H9 (cell line): ENCODE measurements around the gene NSMCE4A. TPM values are rescaled to one million over a fixed set of nuclear protein-coding genes. Genes with fewer than 3 reads are reported as not detected.
A peak's percentile ranks its signal among the peaks of the same experiment; 100 is the strongest.

Source experiments
- DNase-seq: peaks from one replicate; pipeline ENCODE4 v3.0.0-alpha.2; 2017
- H2AFZ ChIP-seq: one replicate; pipeline ENCODE4 v1.6.1; 2013; ENCODE audit warnings: mild to moderate bottlenecking, low read length, control low read depth, moderate library complexity
- H2AK5ac ChIP-seq: 2 replicates; pipeline ENCODE4 v1.6.1; 2013; ENCODE audit warnings: low read length, control low read depth, mixed read lengths; ENCODE audit not compliant: insufficient read length
- H2BK120ac ChIP-seq: one replicate; pipeline ENCODE4 v1.6.1; 2013; ENCODE audit warnings: low read depth, mild to moderate bottlenecking, low read length, control low read depth, inconsistent platforms; ENCODE audit not compliant: poor library complexity, severe bottlenecking
- H2BK12ac ChIP-seq: 2 replicates; pipeline ENCODE4 v1.6.1; 2013; ENCODE audit warnings: low read length, control low read depth, mixed read lengths, low read depth; ENCODE audit not compliant: insufficient read length
- H2BK15ac ChIP-seq: 2 replicates; pipeline ENCODE4 v1.6.1; 2013; ENCODE audit warnings: low read depth, low read length, control low read depth
- H2BK20ac ChIP-seq: one replicate; pipeline ENCODE4 v1.6.1; 2013; ENCODE audit warnings: low read depth, mild to moderate bottlenecking, low read length, control low read depth, inconsistent platforms; ENCODE audit not compliant: poor library complexity, severe bottlenecking
- H2BK5ac ChIP-seq: 2 replicates; pipeline ENCODE4 v1.6.1; 2013; ENCODE audit warnings: low read length, control low read depth, mixed read lengths; ENCODE audit not compliant: insufficient read length
- H3K14ac ChIP-seq: 2 replicates; pipeline ENCODE4 v1.6.1; 2013; ENCODE audit warnings: low read length, control low read depth; ENCODE audit not compliant: insufficient read depth
- H3K18ac ChIP-seq: 2 replicates; pipeline ENCODE4 v1.6.1; 2013; ENCODE audit warnings: low read depth, mild to moderate bottlenecking, mixed read lengths, low read length, control low read depth; ENCODE audit not compliant: insufficient read length
- H3K23ac ChIP-seq: 2 replicates; pipeline ENCODE4 v1.6.1; 2013; ENCODE audit warnings: low read length, control low read depth, mixed read lengths, low read depth; ENCODE audit not compliant: insufficient read length
- H3K23me2 ChIP-seq: 2 replicates; pipeline ENCODE4 v1.6.1; 2013; ENCODE audit warnings: low read depth, mild to moderate bottlenecking, mixed read lengths, low read length, control low read depth; ENCODE audit not compliant: insufficient read length, poor library complexity, severe bottlenecking
- H3K27ac ChIP-seq: 2 replicates; pipeline ENCODE4 v1.5.1; 2013; ENCODE audit warnings: low read length, control low read depth, mixed read lengths, low read depth; ENCODE audit not compliant: insufficient read length
- H3K27me3 ChIP-seq: 2 replicates; pipeline ENCODE4 v1.6.1; 2013; ENCODE audit warnings: low read length, control low read depth, inconsistent platforms; ENCODE audit not compliant: insufficient read depth
- H3K4ac ChIP-seq: 2 replicates; pipeline ENCODE4 v1.6.1; 2013; ENCODE audit warnings: low read depth, mild to moderate bottlenecking, control low read depth, inconsistent platforms, low read length, moderate library complexity
- H3K4me1 ChIP-seq: 2 replicates; pipeline ENCODE4 v1.6.1; 2013; ENCODE audit warnings: low read length, control low read depth, inconsistent platforms; ENCODE audit not compliant: insufficient read depth
- H3K4me2 ChIP-seq: 2 replicates; pipeline ENCODE4 v1.6.1; 2013; ENCODE audit warnings: low read length, control low read depth, mixed read lengths; ENCODE audit not compliant: insufficient read length, insufficient read depth
- H3K56ac ChIP-seq: 2 replicates; pipeline ENCODE4 v1.6.1; 2013; ENCODE audit warnings: low read depth, mild to moderate bottlenecking, mixed read lengths, low read length, control low read depth; ENCODE audit not compliant: insufficient read length
- H3K79me1 ChIP-seq: 2 replicates; pipeline ENCODE4 v1.6.1; 2013; ENCODE audit warnings: low read depth, mild to moderate bottlenecking, moderate library complexity, low read length, control low read depth, inconsistent platforms; ENCODE audit not compliant: insufficient read depth, poor library complexity, severe bottlenecking
- H3K79me2 ChIP-seq: 2 replicates; pipeline ENCODE4 v1.6.1; 2013; ENCODE audit warnings: low read length, control low read depth, inconsistent platforms; ENCODE audit not compliant: insufficient read depth
- H3K9ac ChIP-seq: 2 replicates; pipeline ENCODE4 v1.6.1; 2013; ENCODE audit warnings: low read length, control low read depth, mixed read lengths; ENCODE audit not compliant: insufficient read length; ENCODE audit errors: extremely low read depth
- H3K9me3 ChIP-seq: one replicate; pipeline ENCODE4 v1.6.1; 2013; ENCODE audit warnings: low read depth, low read length, inconsistent platforms; ENCODE audit not compliant: control insufficient read depth
- H3T11ph ChIP-seq: one replicate; pipeline ENCODE4 v1.6.1; 2013; ENCODE audit warnings: mild to moderate bottlenecking, low read length, control low read depth, inconsistent platforms
- H4K20me1 ChIP-seq: one replicate; pipeline ENCODE4 v1.6.1; 2013; ENCODE audit not compliant: control insufficient read depth, insufficient read length, insufficient read depth
- H4K5ac ChIP-seq: 2 replicates; pipeline ENCODE4 v1.6.1; 2013; ENCODE audit warnings: low read depth, mild to moderate bottlenecking, mixed read lengths, low read length, control low read depth; ENCODE audit not compliant: insufficient read length
- H4K8ac ChIP-seq: replicated peaks from 2 replicates; pipeline ENCODE4 v1.6.1; 2013; ENCODE audit warnings: low read length, control low read depth, mixed read lengths, low read depth; ENCODE audit not compliant: insufficient read length
- H4K91ac ChIP-seq: 2 replicates; pipeline ENCODE4 v1.6.1; 2013; ENCODE audit warnings: low read depth, mild to moderate bottlenecking, moderate library complexity, mixed read lengths, low read length, control low read depth; ENCODE audit not compliant: insufficient read length
- H3K27ac Mint-ChIP-seq, 3 experiments: 2 replicates in 2 of 3; 3 replicates in 1 of 3; pipeline ENCODE4 v1.8.0; 2020 to 2021; ENCODE audit warnings: mixed read lengths in 3 of 3, mild to moderate bottlenecking in 1 of 3, moderate library complexity in 1 of 3
- H3K27me3 Mint-ChIP-seq: 2 replicates; pipeline ENCODE4 v1.8.0; 2021; ENCODE audit warnings: low read depth, mild to moderate bottlenecking, moderate library complexity, mixed read lengths
- H3K36me3 Mint-ChIP-seq, 3 experiments: 2 replicates in 2 of 3; 3 replicates in 1 of 3; pipeline ENCODE4 v1.8.0; 2020 to 2021; ENCODE audit warnings: low read depth in 3 of 3, mixed read lengths in 3 of 3; ENCODE audit not compliant: insufficient read depth in 1 of 3
- H3K4me1 Mint-ChIP-seq, 2 experiments: 2 replicates each; pipeline ENCODE4 v1.8.0; 2020; ENCODE audit warnings: mixed read lengths in 2 of 2
- H3K4me3 Mint-ChIP-seq, 2 experiments: 2 replicates in 1 of 2; 3 replicates in 1 of 2; pipeline ENCODE4 v1.8.0; 2020 to 2021; ENCODE audit warnings: mild to moderate bottlenecking in 2 of 2, mixed read lengths in 2 of 2, moderate library complexity in 1 of 2
- H3K9me3 Mint-ChIP-seq, 2 experiments: 2 replicates in 1 of 2; 3 replicates in 1 of 2; pipeline ENCODE4 v1.8.0; 2020; ENCODE audit warnings: mild to moderate bottlenecking in 2 of 2, mixed read lengths in 2 of 2, moderate library complexity in 1 of 2
- CTCF ChIP-seq: fragments of 200-600 bp; sonication (generic); conservative IDR thresholded peaks from 3 replicates; pipeline ENCODE4 v1.8.0; 2021; ENCODE audit warnings: antibody characterized with exemption, mild to moderate bottlenecking
- WGBS: extraction: QIAGEN DNeasy Blood & Tissue Kit; methylation state at CpG from one replicate; pipeline ENCODE4 v1.1.7; 2013; ENCODE audit warnings: missing lambda C conversion rate, low lambda C conversion rate, mixed read lengths; ENCODE audit not compliant: insufficient read length; ENCODE audit errors: extremely low coverage; 5-methylcytosine and 5-hydroxymethylcytosine counted together
- total RNA-seq: library from RNA; stranded (reverse); gene quantifications from 2 replicates; pipeline ENCODE4 v1.2.1, GENCODE V29; 2021

Gene NSMCE4A
- total RNA-seq, 1 experiment from 2014 or later, result 59.0 TPM

GRCh38 chr10:122019414-122019975, 44.5 kb upstream of the NSMCE4A start:
- Histone ChIP-seq H2BK5ac (no peak overlapping the region), H3K79me2 (no peaks in the 10 kb centered on the region), H3K9ac (no peak overlapping the region), H3K23me2 (no peaks in the 10 kb centered on the region), H3K56ac (no peak overlapping the region), H3K4me1 (no peaks in the 10 kb centered on the region), H3K9me3 (no peaks in the 10 kb centered on the region), H4K91ac (no peak overlapping the region), H2AK5ac (no peak overlapping the region), H2BK15ac (no peak overlapping the region), H4K5ac (no peak overlapping the region), H3K14ac (peak overlapping the region; percentile 23), H3K79me1 (no peaks in the 10 kb centered on the region), H4K20me1 (no peaks in the 10 kb centered on the region), H2BK120ac (no peak overlapping the region), H3T11ph (no peak overlapping the region), H2BK12ac (no peak overlapping the region), H3K18ac (peak overlapping the region; percentile 46), H3K23ac (no peak overlapping the region), H2BK20ac (no peak overlapping the region), H3K27ac (no peak overlapping the region), H4K8ac (no peak overlapping the region), H3K4ac (no peak overlapping the region), H2AFZ (peak overlapping the region; percentile 42), H3K4me2 (no peak overlapping the region), H3K27me3 (no peaks in the 10 kb centered on the region)
- peaks cover 26 to 31% of the 10 kb centered on the region in 2 experiments for H3K4me1 Mint-ChIP-seq
- TF ChIP-seq CTCF, result no peak
- H3K27me3 Mint-ChIP-seq, result peaks cover 1% of the 10 kb centered on the region
- DNase-seq, result peak; percentile 51
- no peaks in the 10 kb centered on the region; a peak in 1 of 5 replicates for H3K9me3 Mint-ChIP-seq
- peak overlapping the region in 2 of 3 experiments; percentile 77 to 81; a peak in 3 of 7 replicates for H3K27ac Mint-ChIP-seq
- H3K36me3 Mint-ChIP-seq, result no peaks in the 10 kb centered on the region
- H3K4me3 Mint-ChIP-seq, result peak overlapping the region in 1 of 2 experiments; percentile 19; a peak in 2 of 5 replicates
- no CpG with 5 or more reads among the region's 24 CpGs for WGBS
